ENCODE results near the gene IKZF1. TPM values are rescaled to one million over a fixed set of nuclear protein-coding genes. Genes with fewer than 3 reads are reported as not detected.

Gene IKZF1
- total and polyA plus RNA-seq, 2 of the 4 experiments (the other 2 are of a cell fraction): not detected

GRCh38 chr7:50369143-50370026 lies 64.9 kb downstream of the IKZF1 start:
- in situ Hi-C loops (cut with MboI; ENCODE audit: low sequenced_read_pairs) (no loop called here), intact Hi-C loops (cut with micrococcal nuclease) (no loop called here), dilution Hi-C loops (cut with HindIII; ENCODE audit: low sequenced_read_pairs, unreplicated experiment) (no loop called here)
- ChIA-PET CTCF (interaction anchor here (0.6 kb wide), 1 partner anchor 372 kb away, joined by 5 read pairs; no protein-coding TSS in a partner anchor), POLR2A (ENCODE audit: unreplicated experiment) (no interaction called here)
- Histone ChIP-seq H3K4me1 (ENCODE audit: control insufficient read depth, insufficient read depth, low read length) (no peaks in the 10 kb centered on the region), H3K4ac (ENCODE audit: low read depth, low read length) (no peak overlapping the region), H2BK120ac (ENCODE audit: low read depth, low read length) (no peak overlapping the region), H3K9ac (ENCODE audit: low read depth, low read length) (no peak overlapping the region), H3K56ac (ENCODE audit: extremely low read depth, insufficient read depth, low read length) (no peak overlapping the region), H3K4me3 (ENCODE audit: insufficient read depth, low read depth, low read length) (no peak overlapping the region), H2BK15ac (ENCODE audit: low read depth, low read length) (no peak overlapping the region), H3K27ac (ENCODE audit: insufficient read depth, low read length) (no peak overlapping the region), H3K36me3 (ENCODE audit: control insufficient read depth, insufficient read depth, low read length) (no peaks in the 10 kb centered on the region), H3K27me3 (ENCODE audit: control insufficient read depth, insufficient read depth, low read length) (no peaks in the 10 kb centered on the region), H2AK5ac (ENCODE audit: low read depth, low read length) (no peak overlapping the region), H3K14ac (replicated peaks; ENCODE audit: low read depth, low read length) (no peak overlapping the region), H3K23ac (ENCODE audit: low read depth, low read length) (no peak overlapping the region), H4K5ac (ENCODE audit: low read depth, low read length) (no peak overlapping the region), H4K20me1 (ENCODE audit: insufficient read depth, low read length) (no peaks in the 10 kb centered on the region), H2BK20ac (ENCODE audit: low read depth, low read length) (no peak overlapping the region), H3K9me1 (ENCODE audit: insufficient read depth, low read length) (no peaks in the 10 kb centered on the region), H2AFZ (replicated peaks; ENCODE audit: low read length, poor library complexity) (no peak overlapping the region), H4K8ac (ENCODE audit: low read depth in 2 of 2, low read length in 2 of 2) (no peak overlapping the region), H4K91ac (ENCODE audit: insufficient read depth, low read depth, low read length) (no peak overlapping the region), H3K9me3 (ENCODE audit: control insufficient read depth, insufficient read depth, low read length) (no peaks in the 10 kb centered on the region), H2AK9ac (replicated peaks; ENCODE audit: low read depth, low read length, poor library complexity) (no peak overlapping the region), H3K4me2 (ENCODE audit: low read depth, low read length) (no peak overlapping the region), H2BK5ac (ENCODE audit: low read depth, low read length, poor library complexity, severe bottlenecking) (no peak overlapping the region), H3K18ac (ENCODE audit: low read depth, low read length) (no peak overlapping the region), H3K79me1 (ENCODE audit: low read depth in 1 of 2, low read length in 2 of 2) (no peaks in the 10 kb centered on the region)
- ATAC-seq (ENCODE audit: low read depth): no peak
- no TSS peak for BruUV-seq (replicated peaks)
- DNase-seq: no peak
- no peak for TF ChIP-seq FOS (IDR thresholded peaks at IDR 0.05; ENCODE audit: low read depth, low read length)
- TF ChIP-seq RAD21 (IDR thresholded peaks at IDR 0.05; ENCODE audit: low read length): 0 out of 2 replicates have a peak, but pooled peaks have one; percentile 8
- TF ChIP-seq CEBPB (IDR thresholded peaks at IDR 0.05; ENCODE audit: low read depth, low read length): no peak
- TF ChIP-seq CTCF (conservative IDR thresholded peaks at IDR 0.05; ENCODE audit: low read depth, low read length): 0 out of 2 replicates have a peak, but pooled peaks have one; percentile 15
- TF ChIP-seq NFE2L2 (IDR thresholded peaks at IDR 0.05; ENCODE audit: low read depth, low read length): no peak
- TF ChIP-seq POLR2A (IDR thresholded peaks at IDR 0.05; ENCODE audit: low read depth, low read length): no peak
- no peak for TF ChIP-seq ELK1 (IDR thresholded peaks at IDR 0.05; ENCODE audit: borderline replicate concordance, low read depth, low read length)
- WGBS, 2 experiments (ENCODE audit: extremely low coverage in 2 of 2, insufficient read length in 1 of 2): no CpG with 5 or more reads among the region's 8 CpGs
